ENCODE measurements around the gene CHRM4.

DNA sequence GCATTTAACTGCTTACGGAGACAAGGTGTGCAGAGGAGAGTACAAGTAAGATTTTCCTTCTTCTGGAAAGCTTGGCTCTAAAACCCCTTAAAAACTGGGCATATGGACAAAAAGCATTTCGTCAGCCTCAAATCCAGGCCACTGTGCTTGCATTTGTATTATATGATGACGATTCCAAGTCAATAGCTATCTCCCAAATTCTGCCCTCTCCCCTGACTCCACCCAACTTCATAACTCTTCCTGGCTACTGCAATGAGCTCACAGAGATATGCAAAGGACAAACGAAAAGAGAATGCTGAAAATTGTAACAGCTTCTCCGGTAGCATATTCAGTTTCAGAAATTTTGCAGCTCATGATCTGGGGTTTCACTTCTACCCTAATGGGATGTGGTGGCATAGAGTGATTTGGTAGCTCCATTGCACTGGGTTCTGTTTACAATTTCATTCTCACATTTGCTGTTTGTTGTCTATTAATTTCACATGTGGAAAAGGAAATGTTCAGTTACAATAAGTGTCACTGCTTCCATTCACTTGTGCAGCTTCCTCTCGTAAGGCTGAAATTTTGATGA, 45.6 kb upstream of the CHRM4 start:
- TF ChIP-seq, protein P1, sequence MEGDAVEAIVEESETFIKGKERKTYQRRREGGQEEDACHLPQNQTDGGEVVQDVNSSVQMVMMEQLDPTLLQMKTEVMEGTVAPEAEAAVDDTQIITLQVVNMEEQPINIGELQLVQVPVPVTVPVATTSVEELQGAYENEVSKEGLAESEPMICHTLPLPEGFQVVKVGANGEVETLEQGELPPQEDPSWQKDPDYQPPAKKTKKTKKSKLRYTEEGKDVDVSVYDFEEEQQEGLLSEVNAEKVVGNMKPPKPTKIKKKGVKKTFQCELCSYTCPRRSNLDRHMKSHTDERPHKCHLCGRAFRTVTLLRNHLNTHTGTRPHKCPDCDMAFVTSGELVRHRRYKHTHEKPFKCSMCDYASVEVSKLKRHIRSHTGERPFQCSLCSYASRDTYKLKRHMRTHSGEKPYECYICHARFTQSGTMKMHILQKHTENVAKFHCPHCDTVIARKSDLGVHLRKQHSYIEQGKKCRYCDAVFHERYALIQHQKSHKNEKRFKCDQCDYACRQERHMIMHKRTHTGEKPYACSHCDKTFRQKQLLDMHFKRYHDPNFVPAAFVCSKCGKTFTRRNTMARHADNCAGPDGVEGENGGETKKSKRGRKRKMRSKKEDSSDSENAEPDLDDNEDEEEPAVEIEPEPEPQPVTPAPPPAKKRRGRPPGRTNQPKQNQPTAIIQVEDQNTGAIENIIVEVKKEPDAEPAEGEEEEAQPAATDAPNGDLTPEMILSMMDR (IDR thresholded peaks at IDR 0.05) = no peak
- TF ChIP-seq POLR2A (IDR thresholded peaks at IDR 0.05) = no peak
